GM10847 (cell line): ENCODE measurements around the gene RAB11A.

Experiments used
- POLR2A ChIP-seq: IDR thresholded peaks from 2 replicates; pipeline ENCODE4 v1.6.1; 2011; ENCODE audit not compliant: insufficient read length; ENCODE audit errors: extremely low read depth

Gene RAB11A

GRCh38 chr15:65902373-65902772 lies 33.1 kb downstream of the RAB11A start:
- TF ChIP-seq POLR2A, result no peak

GRCh38 chr15:65903296-65904073 lies 34.2 kb downstream of the RAB11A start:
- no peak for TF ChIP-seq POLR2A

- no peak for TF ChIP-seq POLR2A
Measured at GRCh38 chr15:65904301-65904700, 35.0 kb downstream of the RAB11A start.

- no peak for TF ChIP-seq POLR2A
Measured at GRCh38 chr15:65906396-65906795, 37.1 kb downstream of the RAB11A start.

- no peak for TF ChIP-seq POLR2A
Measured at GRCh38 chr15:65907661-65908060, 38.4 kb downstream of the RAB11A start.

GRCh38 chr15:65908876-65909275 lies 39.6 kb downstream of the RAB11A start:
- TF ChIP-seq POLR2A, result no peak

GRCh38 chr15:65909831-65910230 lies 40.5 kb downstream of the RAB11A start:
- TF ChIP-seq POLR2A, result no peak

- TF ChIP-seq POLR2A, result no peak
Measured at GRCh38 chr15:65910341-65910740, 41.0 kb downstream of the RAB11A start.

- no peak for TF ChIP-seq POLR2A
Measured at GRCh38 chr15:65912235-65912634, 42.9 kb downstream of the RAB11A start.

GRCh38 chr15:65913631-65914199 lies 44.4 kb downstream of the RAB11A start:
- TF ChIP-seq POLR2A, result no peak

- no peak for TF ChIP-seq POLR2A
Measured at GRCh38 chr15:65914386-65914785, 45.1 kb downstream of the RAB11A start.

- no peak for TF ChIP-seq POLR2A
Measured at GRCh38 chr15:65914981-65915925, 46.0 kb downstream of the RAB11A start.

GRCh38 chr15:65916041-65916663 lies 46.9 kb downstream of the RAB11A start:
- no peak for TF ChIP-seq POLR2A

GRCh38 chr15:65916664-65917406 lies 47.5 kb downstream of the RAB11A start:
- no peak for TF ChIP-seq POLR2A

- no peak for TF ChIP-seq POLR2A
Measured at GRCh38 chr15:65917407-65917756, 48.1 kb downstream of the RAB11A start.
